Left hindlimb (tissue), 1 donor: ENCODE measurements around the gene RAC3.

ENCODE experiments used
- DNase-seq: peaks from one replicate; pipeline ENCODE4 v3.0.0-alpha.2; 2018

The RAC3 gene

DNA sequence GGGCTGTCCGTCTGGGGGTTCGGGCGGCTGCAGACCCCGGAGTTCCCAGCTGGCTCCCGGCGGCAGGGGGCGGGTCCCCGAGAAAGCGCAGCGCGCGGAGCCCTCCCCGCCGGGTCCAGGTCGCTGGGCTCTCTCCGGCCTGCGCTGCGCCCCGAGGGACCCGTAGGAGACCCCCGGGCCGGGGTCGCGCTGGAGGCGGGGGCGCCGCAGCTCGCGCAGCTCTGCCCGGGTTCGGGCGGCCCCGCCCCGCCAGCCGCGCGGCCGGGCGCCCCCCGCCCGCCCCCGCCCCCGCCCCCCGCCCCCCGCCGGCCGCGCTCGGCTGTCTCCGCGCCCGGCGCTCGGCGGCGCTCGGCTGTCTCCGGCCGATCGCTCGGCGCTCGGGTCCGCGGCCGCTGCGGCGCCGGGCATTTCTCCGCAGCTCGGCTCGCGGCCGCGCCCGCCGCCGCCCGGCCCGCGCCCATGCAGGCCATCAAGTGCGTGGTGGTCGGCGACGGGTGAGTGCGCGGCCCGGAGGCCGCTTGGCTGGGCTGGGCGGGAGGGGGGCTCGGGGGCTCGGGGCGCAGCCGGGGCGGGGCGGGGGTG lies at the start of gene RAC3:
Gene RAC3 (plus strand): TSS at position 376 of the 582 bp plus-strand sequence. CDS start 84 bp downstream, at position 460.
- DNase-seq = peak; percentile 69

- no peak for DNase-seq
Observed at GRCh38 chr17:81983011-81983638, 48.4 kb upstream of the RAC3 start.

DNA sequence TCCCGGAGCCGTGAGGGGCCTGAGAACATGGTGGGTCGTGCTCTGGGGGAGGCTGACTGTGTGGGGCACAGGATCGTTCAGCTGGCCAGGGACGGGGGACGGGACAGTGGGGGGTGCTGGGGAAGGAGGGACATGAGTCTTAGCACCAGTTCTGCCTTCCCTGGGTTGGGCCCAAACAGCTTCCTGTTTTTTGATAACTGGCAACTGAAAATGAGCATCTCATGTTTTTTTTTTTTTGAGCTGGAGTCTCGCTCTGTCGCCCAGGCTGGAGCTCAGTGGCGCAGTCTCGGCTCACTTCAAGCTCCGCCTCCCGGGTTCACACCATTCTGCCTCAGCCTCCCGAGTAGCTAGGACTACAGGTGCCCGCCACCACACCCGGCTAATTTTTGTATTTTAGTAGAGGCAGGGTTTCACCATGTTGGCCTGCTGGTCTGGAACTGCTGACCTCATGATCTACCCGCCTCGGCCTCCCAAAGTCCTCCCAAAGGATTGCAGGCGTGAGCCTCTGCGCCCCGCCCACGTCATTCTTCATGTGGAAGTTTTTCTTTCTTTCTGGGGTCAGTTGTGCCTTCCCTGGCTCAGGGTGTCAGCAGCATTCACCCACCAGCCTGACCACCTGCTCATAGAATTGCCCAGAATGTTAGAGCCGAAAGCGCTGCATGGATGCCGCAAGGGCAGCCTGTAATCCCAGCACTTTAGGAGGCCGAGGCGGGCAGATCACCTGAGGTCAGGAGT lies 47.7 kb upstream of the RAC3 start:
- no peak for DNase-seq

DNA sequence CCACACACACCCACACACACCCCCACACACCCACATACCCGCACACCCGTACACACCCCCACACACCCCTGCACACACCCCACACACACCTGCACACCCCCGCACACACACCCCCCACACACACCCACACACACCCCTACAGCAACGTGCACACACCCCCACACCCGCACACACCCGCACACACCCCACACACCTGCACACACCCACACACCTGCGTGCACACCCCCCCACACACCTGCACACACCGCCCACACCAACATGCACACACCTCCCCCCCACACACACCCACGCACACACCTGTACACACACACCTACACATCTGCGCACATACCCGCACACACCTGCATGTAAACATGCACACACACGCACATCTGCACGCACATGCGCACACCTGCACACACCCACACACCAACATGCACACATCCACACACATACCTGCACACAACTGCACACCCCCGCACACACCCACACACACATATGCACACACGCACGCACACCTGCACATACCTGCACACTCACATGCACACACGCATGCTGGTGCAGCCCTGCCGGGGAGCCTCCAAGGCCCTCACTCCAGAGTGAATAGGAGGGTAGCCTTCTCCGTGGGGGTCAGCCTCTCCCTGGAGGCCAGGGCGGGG lies 46.6 kb upstream of the RAC3 start:
- no peak for DNase-seq

DNA sequence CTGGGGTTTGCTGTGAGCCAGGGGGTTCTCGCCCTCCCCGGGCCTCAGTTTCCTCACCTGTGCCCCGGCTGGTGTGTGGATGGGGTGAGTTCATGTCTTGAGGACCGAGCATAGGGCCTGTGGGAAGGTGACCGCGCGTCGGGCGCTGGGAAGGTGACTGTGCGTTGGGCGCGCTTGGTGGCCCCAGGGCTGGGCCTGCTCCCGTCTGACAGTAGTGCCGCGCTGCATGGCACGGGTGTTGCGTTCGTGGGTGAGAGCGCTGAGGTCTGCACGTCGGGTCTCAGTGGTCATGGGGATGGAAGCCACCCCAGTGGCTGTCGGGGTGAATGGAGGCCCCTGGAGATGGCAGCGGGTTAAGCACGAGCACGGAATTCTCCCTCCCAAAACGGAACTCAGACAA lies 44.9 kb upstream of the RAC3 start:
- no peak for DNase-seq

- no peak for DNase-seq
Observed at GRCh38 chr17:81987161-81987770, 44.2 kb upstream of the RAC3 start.

DNA sequence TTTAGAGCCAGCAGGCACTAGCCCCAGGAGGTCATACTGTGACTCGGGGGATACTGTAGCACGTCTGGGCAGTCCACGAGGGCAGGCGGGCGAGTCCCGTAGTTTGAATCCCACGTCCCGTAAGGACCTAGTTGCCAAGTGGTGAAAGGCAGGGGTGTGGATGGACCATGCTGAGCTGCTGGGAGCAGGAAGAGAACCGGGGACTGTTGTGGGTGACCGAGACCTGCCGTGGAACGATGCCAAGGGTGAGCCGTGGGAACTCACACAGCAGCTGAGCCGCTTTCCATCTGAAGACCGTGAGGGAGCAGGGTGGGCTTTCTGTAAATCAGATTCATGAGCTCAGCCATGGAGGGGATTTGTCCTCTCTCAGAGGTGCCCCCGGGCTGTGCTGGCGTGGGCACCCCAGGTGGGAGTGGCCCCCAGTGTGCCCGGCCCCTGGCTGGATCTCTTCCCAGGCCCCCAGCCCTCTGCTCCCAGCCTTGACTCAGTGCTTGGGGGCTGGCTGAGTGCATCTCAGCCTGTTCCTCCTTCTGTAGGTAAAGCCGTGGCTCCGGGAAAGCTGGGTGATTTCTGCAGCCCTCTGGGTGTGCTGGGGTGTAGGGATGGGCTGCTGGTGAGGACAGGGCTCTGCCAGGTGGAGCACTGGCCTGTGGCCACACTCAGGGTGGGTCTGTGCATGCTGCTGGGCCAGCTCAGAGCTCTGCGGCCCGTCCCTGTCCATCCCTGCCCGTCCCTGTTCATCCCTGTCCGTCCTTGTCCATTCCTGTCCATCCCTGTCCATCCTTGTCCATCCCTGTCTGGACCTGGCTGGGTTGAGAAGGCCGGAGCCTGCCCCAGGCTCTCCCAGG lies 40.4 kb upstream of the RAC3 start:
- peak; percentile 29 for DNase-seq

GRCh38 chr17:81991684-81992305 lies 39.7 kb upstream of the RAC3 start:
- DNase-seq = peak; percentile 91

GRCh38 chr17:81992306-81993102 lies 39.0 kb upstream of the RAC3 start:
- DNase-seq = no peak

GRCh38 chr17:81993729-81994592 lies 37.5 kb upstream of the RAC3 start:
- no peak for DNase-seq

DNA sequence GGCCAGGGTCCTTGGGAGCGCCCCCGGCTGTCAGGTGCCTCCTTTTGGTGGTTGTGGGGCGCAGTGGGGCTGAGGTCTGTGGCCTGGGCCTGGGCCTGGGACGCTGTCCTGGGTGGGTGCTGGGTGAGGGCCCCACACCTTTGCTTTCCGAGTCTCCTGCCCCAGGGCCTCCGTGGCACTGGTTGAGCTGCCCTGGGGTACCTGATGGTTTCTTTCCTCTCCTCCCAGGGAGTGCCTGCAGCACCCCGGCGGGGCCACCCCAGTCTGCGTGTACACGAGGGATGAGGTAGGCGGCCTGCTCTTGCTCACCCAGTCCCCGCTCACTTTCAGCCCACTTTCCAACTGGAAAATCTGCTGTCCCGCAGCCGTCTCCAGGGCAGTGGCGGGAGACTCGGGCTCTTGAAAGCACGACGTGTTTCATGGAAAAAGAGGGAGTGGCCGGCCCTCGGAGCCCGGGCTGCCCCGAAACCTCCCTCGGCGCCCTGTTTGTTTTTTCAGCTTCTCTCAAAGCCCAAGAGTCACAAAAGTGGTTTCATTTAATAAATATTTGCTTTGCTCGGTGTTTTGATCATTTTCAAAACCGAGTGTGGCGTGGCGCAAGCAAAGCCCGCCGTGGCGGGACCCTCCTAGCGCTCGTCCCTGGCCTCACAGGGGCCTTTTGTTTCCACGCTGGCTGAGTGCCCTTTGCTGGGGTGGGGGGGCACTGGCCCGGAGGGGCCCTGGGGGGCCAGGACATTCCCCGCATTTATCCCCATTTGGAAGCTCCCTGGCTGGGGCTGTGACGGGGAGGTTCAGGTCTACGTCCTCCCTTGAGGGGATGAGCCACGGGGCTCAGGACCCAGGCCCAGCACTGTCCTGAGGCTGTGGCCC lies 36.6 kb upstream of the RAC3 start:
- peak; percentile 55 for DNase-seq

DNA sequence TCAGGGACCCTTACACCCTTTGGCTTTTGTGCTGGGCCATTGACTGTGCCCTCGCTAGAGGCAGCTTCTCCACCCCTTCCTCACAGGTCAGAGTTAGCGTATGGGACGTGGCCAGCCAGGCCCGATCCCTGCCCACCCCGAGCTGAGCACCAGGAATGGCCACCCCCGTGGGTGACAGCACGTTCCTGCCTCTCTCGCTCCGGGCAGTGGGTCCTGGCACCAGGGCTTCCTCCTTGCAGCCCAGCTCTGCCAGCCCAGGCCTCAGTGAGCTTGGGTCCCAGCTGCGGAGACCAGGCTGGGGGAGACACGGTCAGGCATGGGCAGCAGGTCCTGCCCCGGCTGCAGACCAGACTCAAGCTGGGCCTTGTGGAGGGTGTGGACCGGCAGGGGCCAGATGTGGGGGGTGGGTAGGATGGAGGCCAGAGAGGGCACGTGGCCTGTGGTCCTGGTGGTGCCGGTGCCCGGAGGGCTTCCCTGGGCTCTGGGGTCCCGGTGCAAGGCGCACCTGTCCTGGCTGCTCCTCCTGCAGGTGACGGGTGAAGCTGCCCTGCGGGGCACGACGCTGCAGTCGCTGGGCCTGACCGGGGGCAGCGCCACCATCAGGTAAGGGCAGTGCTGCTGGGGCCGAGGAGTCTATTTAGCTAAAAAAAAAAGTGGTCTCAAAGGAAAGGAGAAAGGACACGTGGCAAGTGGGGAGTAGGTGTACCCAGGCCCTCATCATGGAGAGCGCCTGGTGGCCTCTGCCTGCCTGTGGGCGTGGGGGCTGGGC lies 35.8 kb upstream of the RAC3 start:
- peak; percentile 28 for DNase-seq

DNA sequence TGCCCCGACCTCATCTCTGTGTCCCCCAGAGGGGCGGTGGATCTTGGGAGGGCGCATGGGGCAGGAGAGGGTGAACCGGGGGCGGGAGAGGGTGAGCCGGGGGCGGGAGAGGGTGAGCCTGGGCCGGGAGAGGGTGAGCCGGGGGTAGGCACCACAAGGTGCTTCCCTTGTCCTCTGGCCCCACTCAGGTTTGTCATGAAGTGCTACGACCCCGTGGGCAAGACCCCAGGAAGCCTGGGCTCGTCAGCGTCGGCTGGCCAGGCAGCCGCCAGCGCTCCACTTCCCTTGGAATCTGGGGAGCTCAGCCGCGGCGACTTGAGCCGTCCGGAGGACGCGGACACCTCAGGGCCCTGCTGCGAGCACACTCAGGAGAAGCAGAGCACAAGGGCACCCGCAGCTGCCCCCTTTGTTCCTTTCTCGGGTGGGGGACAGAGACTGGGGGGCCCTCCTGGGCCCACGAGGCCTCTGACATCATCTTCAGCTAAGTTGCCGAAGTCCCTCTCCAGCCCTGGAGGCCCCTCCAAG lies 35.2 kb upstream of the RAC3 start:
- no peak for DNase-seq

DNA sequence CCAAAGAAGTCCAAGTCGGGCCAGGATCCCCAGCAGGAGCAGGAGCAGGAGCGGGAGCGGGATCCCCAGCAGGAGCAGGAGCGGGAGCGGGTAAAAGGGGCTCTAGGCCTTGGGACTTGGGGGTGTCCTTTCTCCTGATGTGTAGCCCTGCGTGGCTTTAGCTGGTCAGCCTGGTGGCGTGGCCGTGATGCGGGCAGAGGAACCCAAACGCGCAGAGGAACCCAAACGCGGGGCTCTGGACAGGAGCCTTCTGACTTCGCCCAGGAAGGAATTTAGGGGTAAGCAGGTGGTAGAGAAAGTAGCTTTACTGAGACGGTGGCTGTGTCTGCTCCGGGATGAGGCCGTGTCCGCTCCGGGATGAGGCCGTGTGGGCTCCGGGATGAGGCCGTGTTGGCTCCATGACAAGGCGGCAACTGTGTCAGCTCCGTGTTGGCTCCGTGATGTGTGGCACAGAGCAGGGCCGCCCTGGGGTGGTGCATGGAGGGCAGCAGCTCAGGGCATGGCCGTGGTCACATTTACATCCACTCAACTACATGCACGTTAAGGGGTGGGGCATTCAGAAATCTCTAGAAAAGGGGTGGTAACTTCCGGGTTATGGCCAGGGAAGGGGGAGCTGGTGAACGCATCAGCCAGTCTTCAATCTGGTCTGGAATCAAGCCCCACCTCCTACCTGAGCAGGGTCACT lies 34.6 kb upstream of the RAC3 start:
- no peak for DNase-seq

DNA sequence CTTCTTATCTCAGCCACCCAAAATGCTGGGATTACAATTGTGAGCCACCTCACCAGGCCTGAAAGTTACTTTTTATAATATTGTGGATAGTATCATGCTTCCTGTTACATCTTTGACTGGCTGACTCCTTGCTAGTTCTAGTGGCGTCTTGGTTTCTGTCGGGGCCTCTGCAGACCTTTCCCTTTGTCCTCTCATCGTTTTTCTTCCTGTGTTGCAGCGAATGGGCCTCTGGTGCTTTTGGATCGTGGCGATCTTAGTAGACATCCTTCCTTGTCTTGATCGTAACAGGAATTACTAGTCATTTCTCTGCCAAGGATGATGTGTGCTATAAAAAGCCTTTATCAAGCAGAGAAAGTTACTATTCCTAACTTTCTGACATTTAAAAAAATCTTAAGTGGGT lies 33.3 kb upstream of the RAC3 start:
- no peak for DNase-seq

DNA sequence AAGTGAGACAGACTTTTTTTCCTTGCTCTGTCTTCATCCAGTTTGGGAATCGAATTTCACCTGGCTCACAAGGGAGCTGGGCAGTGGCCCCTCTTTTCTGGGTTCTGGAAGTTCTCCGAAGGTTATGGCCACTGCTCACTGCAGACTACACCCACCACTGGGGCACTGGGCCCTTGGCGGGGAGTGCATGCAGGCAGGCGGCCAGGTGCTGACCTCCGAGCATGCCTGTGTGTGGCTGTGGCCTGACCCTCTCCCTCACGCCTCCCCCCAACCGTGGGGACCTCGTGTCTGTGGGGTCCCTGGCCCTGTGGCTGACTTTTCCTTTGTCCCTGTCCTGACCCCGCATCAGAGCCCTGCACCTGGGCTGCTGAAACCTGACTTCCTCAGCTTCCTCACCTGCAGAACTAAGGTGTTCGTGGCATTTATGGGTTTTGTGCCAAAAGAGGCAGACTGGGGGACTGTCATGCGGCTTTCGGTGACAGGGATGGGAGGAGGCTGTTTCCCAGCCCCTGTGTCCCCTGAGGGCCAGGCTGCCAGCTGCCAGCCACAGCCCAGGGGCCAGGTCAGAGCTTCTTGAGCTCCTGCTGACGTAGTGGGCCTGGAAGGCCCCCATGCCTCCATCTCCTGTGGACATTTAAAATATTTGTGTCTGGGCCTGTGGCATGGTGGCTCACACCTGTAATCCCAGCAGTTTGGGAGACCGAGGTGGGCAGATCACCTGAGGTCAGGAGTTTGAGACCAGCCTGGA lies 32.6 kb upstream of the RAC3 start:
- DNase-seq = no peak

- DNase-seq = no peak
Observed at GRCh38 chr17:81999587-81999975, 31.9 kb upstream of the RAC3 start.
